ENCODE data around the gene ARPP19. TPM values are rescaled to one million over a fixed set of nuclear protein-coding genes. Genes with fewer than 3 reads are reported as not detected.

The ARPP19 gene
- polyA plus RNA-seq, 1 donor from 2014 or later: 254 TPM

GRCh38 chr15:52528564-52529340 lies 40.1 kb downstream of the ARPP19 start, which contains the start of gene MYO5A:
Gene MYO5A, minus strand, starts transcription at chr15:52528880. Its CDS starts 74 bp downstream, at chr15:52528806.
- H3F3A ChIP-seq (ENCODE audit: insufficient read depth, low read length, poor library complexity, severe bottlenecking): no peaks in the 10 kb centered on the region
- H3K9ac ChIP-seq (ENCODE audit: low read length): peak within 1 kb of the TSS; percentile 97
- TF ChIP-seq REST (IDR thresholded peaks at IDR 0.05; ENCODE audit: borderline replicate concordance) (no peak), CTCF (IDR thresholded peaks at IDR 0.05; ENCODE audit: poor library complexity, severe bottlenecking) (peak; percentile 51), RAD21 (conservative IDR thresholded peaks at IDR 0.05) (peak; percentile 55), MXI1 (conservative IDR thresholded peaks at IDR 0.05; ENCODE audit: poor library complexity, severe bottlenecking) (peak; percentile 51), POLR2AphosphoS5 (IDR thresholded peaks at IDR 0.05) (peak; percentile 75), SMC3 (conservative IDR thresholded peaks at IDR 0.05; ENCODE audit: poor library complexity) (peak; percentile 52), TAF1 (IDR thresholded peaks at IDR 0.05; ENCODE audit: low read depth) (peak; percentile 44), EP300 (conservative IDR thresholded peaks at IDR 0.05; ENCODE audit: poor library complexity, severe bottlenecking) (no peak), EZH2 (IDR thresholded peaks at IDR 0.05; ENCODE audit: borderline replicate concordance, insufficient read depth, low read length, poor library complexity, severe bottlenecking) (no peak)
- peak within 1 kb of the TSS; percentile 88 for H3K4me2 ChIP-seq (ENCODE audit: low read length)
- no peaks in the 10 kb centered on the region for H3K9me2 ChIP-seq (ENCODE audit: insufficient read depth, low read length)
- peak within 1 kb of the TSS; percentile 95 for H3K4me3 ChIP-seq (ENCODE audit: low read length)
- no peaks in the 10 kb centered on the region for H3K36me3 ChIP-seq (ENCODE audit: insufficient read depth, low read length)
- peaks cover 41% of the 10 kb centered on the region for H3K79me2 ChIP-seq (replicated peaks; ENCODE audit: insufficient read depth, low read length)
- no peaks in the 10 kb centered on the region for H4K20me1 ChIP-seq (ENCODE audit: insufficient read depth)
- peak within 1 kb of the TSS; percentile 94 for H3K27ac ChIP-seq (ENCODE audit: low read length)
- H3K9me3 ChIP-seq (ENCODE audit: low read length): no peaks in the 10 kb centered on the region
- H2AFZ ChIP-seq (ENCODE audit: low read depth, low read length): peak within 1 kb of the TSS; percentile 88
- H3K27me3 ChIP-seq (ENCODE audit: insufficient read depth, low read depth, low read length): no peaks in the 10 kb centered on the region

DNA sequence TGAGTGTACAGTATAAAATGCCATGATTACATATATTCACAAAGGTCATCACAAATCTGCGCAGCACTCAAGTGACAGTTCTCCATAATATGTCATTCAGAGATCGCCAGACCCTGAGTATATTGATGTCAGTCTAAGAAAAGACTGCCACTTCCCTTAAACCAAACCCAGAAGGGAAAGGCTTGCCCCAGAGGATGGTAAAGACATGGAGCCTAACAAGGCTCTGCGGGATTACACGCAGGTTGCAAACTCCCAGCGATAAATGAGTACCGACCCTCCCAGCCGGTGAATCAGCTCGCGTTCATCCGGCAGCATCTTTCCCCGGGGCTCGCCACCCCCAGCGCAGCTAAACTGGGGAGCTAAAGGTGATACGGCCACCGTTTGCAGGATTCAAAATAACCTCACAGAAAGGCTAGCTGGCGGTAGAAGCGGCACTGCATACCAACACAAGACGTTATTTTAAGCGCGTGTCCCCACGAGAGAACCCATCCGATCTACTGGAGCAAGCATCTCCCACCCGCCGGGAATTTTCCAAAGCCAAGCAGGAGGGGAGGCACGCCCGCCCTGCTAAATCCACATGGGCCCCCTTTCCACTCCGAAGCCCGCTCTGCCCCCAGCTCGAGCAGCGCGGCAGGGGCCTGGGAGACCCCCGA lies 40.8 kb downstream of the ARPP19 start:
- TF ChIP-seq EP300 (conservative IDR thresholded peaks at IDR 0.05; ENCODE audit: poor library complexity, severe bottlenecking) (no peak), EZH2 (IDR thresholded peaks at IDR 0.05; ENCODE audit: borderline replicate concordance, insufficient read depth, low read length, poor library complexity, severe bottlenecking) (no peak), MXI1 (conservative IDR thresholded peaks at IDR 0.05; ENCODE audit: poor library complexity, severe bottlenecking) (peak; percentile 75), REST (IDR thresholded peaks at IDR 0.05; ENCODE audit: borderline replicate concordance) (peak; percentile 11), POLR2AphosphoS5 (IDR thresholded peaks at IDR 0.05) (peak; percentile 48), TAF1 (IDR thresholded peaks at IDR 0.05; ENCODE audit: low read depth) (no peak), SMC3 (conservative IDR thresholded peaks at IDR 0.05; ENCODE audit: poor library complexity) (peak; percentile 29), CTCF (IDR thresholded peaks at IDR 0.05; ENCODE audit: poor library complexity, severe bottlenecking) (no peak), RAD21 (conservative IDR thresholded peaks at IDR 0.05) (no peak)
- Histone ChIP-seq H4K20me1 (ENCODE audit: insufficient read depth) (no peaks in the 10 kb centered on the region), H3K79me2 (replicated peaks; ENCODE audit: insufficient read depth, low read length) (peaks cover 48% of the 10 kb centered on the region), H3K9ac (ENCODE audit: low read length) (peak overlapping the region; percentile 97), H3F3A (ENCODE audit: insufficient read depth, low read length, poor library complexity, severe bottlenecking) (no peaks in the 10 kb centered on the region), H2AFZ (ENCODE audit: low read depth, low read length) (peak overlapping the region; percentile 51), H3K27me3 (ENCODE audit: insufficient read depth, low read depth, low read length) (no peaks in the 10 kb centered on the region), H3K4me2 (ENCODE audit: low read length) (peak overlapping the region; percentile 88), H3K9me3 (ENCODE audit: low read length) (no peaks in the 10 kb centered on the region), H3K4me3 (ENCODE audit: low read length) (peak overlapping the region; percentile 95), H3K27ac (ENCODE audit: low read length) (peak overlapping the region; percentile 93), H3K36me3 (ENCODE audit: insufficient read depth, low read length) (no peaks in the 10 kb centered on the region), H3K9me2 (ENCODE audit: insufficient read depth, low read length) (no peaks in the 10 kb centered on the region)
